KG1 (cell line): ENCODE data around the gene HEPHL1.

ENCODE experiments used
- DNase-seq: peaks from one replicate; lab custom pipeline; 2025; lab: John Stamatoyannopoulos, UW

HEPHL1 gene

DNA sequence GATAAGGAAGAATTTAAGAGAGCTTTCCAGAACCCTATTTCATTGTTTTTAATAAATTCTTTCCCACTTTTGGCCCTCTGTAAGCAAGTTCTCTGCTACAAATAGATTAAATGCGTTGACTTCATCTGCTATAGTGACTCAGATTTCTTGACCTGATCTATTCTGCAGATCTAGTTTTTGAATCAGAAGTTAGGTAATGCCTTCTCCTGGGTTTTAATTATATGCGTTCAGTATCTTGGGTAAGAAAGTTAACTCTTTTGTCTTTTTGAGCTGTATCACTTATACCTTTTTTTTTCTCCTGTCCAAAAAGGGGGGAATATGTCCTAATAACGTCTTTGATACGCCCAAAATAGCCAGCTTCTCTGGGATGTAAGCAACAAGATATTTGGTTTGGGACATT lies 2.4 kb upstream of the HEPHL1 start:
- no peak for DNase-seq

DNA sequence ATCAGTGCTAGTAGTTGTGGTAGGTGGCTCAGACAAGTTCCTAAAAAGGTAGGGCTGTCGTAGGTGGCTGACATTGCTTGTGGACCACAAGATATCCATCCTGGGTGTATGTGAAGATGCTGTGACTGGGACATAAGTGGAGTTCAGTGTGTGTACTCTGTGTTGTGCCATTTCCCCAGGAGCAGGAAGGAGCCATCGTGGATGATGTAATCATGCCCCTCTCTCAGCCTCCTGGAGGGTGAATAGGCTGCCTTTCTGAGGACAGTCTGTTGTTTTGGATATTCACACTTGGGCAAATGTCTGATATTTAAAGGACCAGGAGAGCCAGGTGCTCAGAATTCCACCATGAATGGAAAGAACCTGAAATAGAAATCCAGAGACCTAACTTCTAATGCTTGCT lies 2.7 kb downstream of the HEPHL1 start:
- DNase-seq: no peak

DNA sequence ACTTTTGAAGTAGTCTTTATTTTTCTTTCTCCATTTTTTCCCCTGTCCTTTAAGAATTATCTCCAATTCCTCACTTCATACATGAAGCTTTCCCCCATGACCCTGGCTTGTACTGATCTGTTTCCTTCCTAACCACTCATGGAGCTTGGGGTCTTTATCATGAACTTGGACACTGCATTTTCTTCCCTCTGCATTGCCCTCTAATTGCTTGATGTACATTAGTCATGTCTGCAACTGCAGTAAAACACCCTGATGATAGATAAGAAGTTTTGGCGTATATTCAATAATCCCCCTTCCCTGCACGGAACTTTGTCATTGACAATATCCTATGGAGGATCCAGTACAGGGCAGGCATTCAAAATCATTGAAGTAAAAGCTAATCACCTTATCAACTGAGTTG lies 3.4 kb downstream of the HEPHL1 start:
- no peak for DNase-seq

- no peak for DNase-seq
These were observed 4.7 kb downstream of the HEPHL1 start for GRCh38 chr11:94025690-94026394.

DNA sequence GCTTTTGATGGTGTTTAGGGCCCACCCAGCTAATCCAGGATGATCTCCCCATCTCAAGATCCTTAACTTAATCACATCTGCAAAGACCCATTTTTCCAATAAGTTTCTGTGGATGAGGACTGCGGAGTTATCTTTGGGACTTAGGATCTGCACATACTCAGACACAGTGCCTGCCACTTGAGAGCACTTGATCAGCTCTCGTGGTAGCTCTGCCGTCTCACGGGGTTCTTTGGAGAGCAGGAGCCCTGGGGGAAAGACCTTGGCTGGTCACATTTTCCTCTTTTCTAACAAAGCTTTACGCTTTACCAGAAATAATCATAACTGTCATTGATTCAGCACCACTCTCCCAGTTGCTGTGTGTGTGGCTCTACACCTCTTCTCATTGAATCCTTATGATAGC lies 6.1 kb downstream of the HEPHL1 start:
- DNase-seq: no peak

GRCh38 chr11:94028436-94028835 lies 7.3 kb downstream of the HEPHL1 start:
- DNase-seq: no peak

GRCh38 chr11:94030059-94030458 lies 8.9 kb downstream of the HEPHL1 start:
- DNase-seq: no peak

- DNase-seq: no peak
These were observed 10.5 kb downstream of the HEPHL1 start for GRCh38 chr11:94031625-94032024.

GRCh38 chr11:94032066-94032465 lies 10.9 kb downstream of the HEPHL1 start:
- no peak for DNase-seq

DNA sequence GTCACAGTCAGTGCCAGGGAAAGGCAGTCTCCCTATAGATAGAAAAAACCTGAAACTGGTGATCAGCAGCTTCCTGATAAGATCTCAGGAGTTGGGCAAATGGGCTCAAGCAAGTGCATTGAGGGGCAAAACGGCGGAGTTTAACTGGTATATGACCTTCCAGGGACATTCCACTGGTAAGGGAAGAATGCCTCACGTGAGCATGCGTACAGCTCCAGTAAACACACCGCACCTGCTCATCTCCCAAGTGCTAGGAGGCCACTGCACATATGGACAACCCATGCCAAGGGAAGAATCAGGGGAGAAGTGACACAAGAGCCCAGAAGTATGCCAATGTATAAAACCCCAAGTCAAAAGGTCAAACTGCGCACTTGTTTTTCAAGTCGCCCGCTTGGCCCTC lies 11.6 kb downstream of the HEPHL1 start:
- DNase-seq: no peak

DNA sequence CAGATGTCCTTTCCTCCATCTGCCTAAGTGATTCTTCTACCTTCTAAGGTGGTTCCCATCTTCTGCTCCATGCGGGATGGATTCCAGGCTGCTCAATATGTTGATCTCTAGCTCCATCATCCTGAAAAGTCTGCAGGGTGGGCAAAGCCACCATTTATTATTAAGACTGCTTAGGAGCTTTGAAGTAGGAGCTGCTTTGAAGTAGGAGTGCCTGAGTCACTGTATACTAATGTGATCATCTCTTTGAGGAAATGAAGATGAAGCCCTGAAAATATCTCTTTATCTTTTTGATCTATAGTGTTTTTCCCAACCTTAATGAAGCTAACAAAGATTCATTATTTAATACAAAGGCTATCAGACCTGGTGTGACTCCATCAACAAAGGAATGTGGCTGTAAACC lies 13.1 kb downstream of the HEPHL1 start:
- no peak for DNase-seq

DNA sequence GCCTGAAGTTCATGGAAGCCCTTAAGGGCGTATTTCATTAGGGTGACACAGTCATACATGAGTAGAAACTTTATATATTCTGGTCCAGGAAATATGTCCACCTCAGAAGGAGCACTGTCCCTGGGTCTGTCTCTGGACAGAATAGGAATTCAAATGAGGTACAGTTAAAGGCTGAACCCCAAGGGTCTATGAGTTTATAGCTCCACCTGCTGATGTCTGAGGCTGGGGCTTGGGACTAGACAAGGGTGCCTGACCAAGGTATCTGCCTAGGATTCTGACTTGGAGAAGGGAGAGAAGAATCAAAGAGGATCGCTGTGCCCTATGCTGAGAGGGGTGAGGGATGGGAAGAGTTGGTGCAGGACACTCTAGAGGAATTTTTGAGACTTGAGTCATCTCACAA lies 14.9 kb downstream of the HEPHL1 start:
- no peak for DNase-seq

DNA sequence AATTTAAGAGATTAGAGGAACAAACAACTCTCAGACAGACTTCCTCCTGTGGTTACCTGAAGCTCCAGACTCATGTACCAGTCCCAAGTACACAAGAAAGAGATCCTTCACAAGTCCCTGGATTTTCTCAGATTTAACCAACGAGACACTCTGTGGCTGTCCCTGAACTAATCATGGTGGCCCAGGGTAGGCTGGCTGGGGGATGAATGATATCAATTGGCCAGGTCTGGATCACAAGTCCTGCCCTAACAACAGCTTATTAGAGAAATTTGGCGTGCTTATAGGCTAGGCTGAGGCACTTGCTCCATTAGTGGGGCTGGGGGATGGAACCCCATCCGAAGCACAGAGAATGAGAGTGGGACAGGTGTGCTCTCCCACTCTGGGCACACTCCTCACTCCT lies 22.1 kb downstream of the HEPHL1 start:
- no peak for DNase-seq

GRCh38 chr11:94046796-94047195 lies 25.6 kb downstream of the HEPHL1 start:
- DNase-seq: no peak

- no peak for DNase-seq
These were observed 27.0 kb downstream of the HEPHL1 start for GRCh38 chr11:94048032-94048709.

DNA sequence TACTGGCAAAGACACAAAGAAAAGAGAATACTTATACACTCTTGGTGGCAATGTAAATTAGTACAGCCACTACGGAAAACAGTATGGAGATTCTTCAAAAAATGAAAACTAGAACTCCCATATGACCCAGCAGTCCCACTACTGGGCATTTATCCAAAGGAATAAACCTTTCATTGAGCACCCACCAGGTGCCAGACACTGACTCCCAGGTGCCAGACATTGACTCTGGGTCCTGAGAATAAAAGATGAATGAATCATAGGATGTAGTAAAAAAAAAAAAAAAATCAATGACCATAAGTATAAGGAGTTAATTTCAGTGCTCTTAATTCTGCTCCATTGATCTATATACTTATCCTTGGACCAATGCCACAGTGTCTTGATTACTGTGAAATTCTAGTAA lies 28.2 kb downstream of the HEPHL1 start:
- no peak for DNase-seq

DNA sequence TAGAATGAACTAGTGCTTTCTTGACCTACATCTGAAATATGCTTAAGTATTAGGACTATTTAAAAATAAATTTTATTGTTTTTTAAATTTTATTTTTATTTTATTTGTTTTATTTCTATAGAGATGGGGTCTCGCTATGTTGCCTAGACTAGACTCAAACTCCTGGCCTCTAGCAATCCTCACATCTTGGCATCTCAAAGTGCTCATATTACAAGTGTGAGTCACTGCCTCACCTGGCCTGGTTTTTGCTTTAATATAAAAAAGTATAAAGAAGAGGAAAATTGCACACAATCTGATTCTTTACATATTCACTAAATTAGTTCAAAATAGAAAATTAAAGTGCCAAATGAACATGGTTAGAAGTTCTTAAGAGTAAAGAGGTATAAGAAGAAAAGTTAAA lies 37.5 kb downstream of the HEPHL1 start:
- DNase-seq: no peak

DNA sequence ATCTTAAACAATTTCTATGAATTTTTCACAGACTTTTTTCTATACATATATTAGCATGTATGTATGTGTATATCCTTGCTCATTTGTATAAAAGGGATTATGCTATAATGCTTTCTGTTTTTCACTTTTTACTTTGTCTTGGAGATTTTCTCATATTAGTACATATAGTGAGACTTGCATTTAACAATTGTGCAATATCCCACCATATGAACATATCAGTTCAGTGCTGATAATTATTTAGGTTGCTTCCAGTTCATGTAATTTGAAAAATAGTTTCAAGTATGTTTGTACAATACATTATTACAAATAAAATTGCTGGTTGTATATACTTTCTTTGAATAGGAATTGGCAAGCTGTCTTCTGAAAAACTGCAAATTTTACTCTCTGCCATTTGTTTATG lies 37.9 kb downstream of the HEPHL1 start:
- DNase-seq: no peak

DNA sequence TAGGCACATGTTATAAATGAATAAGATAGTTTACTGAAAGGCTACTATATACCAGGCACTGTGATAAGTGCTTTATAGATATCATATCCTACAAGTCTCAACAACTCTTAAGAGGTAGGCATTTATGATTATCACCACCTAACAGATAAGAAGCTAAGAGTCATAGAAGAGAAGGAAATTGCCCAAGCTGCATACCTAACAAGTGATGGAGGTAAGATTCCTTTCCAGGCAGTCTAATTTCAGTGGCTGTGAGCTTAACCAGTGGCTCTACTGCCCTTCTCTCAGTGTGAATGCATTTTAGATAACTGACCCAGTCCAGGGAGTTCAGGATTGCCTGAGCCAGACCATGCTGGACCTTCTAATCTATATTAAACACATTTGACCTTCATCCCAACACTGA lies 39.2 kb downstream of the HEPHL1 start:
- DNase-seq: no peak

DNA sequence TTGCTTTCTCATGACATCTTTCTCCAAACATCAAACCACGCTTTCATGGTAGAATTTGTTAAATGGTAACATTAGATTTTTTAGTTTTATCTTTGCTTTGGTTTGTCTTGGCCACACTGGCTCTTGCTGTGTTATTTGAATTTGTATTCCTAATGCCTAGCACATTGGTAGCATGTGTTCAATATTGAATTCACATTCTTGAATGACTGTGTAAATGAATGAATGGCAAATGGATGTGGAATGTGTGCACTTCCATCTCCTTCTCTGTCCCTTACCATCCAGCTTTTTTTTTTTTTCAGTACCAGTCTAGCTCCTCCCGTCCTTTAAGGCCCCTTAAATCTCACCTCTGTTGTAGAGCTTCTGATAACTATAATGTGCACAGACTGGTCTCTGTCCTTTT lies 41.2 kb downstream of the HEPHL1 start:
- DNase-seq: no peak

DNA sequence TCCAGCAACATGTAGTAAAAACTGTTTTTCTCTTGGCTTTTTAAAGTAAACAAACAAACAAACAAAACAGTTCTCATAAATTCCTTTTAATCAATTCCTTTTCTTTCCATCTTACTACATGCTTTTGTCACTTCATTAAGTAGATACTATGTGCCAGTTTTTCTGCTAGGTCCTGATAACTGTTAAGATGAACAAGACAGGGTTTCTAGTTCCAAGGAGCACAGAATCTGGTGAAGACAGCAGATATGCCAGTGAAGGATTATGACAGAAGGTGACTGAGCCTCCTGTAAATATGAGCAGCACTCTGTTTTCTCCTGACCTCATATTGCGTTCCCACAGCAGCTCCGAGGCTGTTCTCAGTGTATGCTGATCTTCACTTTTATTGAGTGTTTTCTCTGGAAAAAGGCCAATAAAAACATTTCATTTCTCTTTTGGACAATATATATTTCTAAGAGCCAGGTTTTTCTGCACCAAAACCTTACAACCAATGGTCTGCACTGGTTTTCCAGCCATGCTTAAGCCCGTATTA lies 45.8 kb downstream of the HEPHL1 start:
- no peak for DNase-seq

GRCh38 chr11:94068764-94069163 lies 47.6 kb downstream of the HEPHL1 start:
- no peak for DNase-seq

- DNase-seq: no peak
These were observed 56.6 kb downstream of the HEPHL1 start for GRCh38 chr11:94077552-94078293.
